ENCODE data around the gene ZNF462. TPM values are rescaled to one million over a fixed set of nuclear protein-coding genes. Genes with fewer than 3 reads are reported as not detected.

ZNF462 gene
- total and polyA plus RNA-seq, 4 donors: 0.35 to 2.1 (median 1.4) TPM

DNA sequence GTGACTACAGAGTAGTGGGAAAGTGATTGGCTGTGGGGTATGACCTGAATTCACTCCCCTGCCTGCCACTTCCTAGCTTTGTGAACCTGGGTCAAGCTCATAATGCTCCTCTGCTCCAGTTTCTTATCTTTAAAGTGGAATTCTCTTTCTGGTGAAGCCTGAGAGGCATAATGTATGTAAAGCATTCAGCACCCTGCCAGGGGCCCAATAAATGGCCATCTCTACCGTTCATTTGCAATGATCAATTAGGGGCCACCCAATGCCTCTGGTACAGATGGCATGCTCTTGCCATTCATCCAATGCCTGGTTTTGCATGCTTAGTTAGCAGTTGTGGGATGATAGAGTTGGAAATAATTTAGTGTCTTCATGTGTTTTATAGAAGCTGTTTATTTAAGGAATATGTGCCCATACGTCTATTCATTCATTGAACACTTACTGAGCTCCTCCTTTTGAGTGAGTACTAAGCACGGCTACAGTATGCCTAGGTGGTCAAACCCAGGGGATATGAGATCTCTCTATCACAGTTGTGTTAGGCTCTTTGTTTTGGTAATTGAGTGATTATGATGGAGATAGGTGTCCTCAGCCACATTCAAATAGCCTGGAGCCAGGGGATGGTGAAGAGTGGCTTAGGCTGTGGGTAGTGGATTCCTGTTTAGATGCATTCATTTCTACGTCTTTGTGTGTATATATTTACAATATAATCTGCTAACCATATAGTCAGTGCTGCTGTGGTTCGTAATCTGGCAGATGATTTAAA lies 15.3 kb downstream of the ZNF462 start:
- Histone ChIP-seq H3K9ac (ENCODE audit: low read depth in 1 of 2, low read length in 2 of 2) (no peak overlapping the region), H3K4me1 (ENCODE audit: control insufficient read depth in 4 of 4, insufficient read depth in 4 of 4, low read length in 3 of 4) (no peaks in the 10 kb centered on the region), H3K27ac (ENCODE audit: low read depth in 1 of 2, low read length in 2 of 2) (peak overlapping the region; percentile 25 to 33), H3K36me3 (ENCODE audit: control insufficient read depth in 4 of 4, insufficient read depth in 3 of 4, low read depth in 1 of 4, low read length in 3 of 4) (no peaks in the 10 kb centered on the region), H3K4me3 (ENCODE audit: low read depth in 1 of 3, low read length in 3 of 3) (no peak overlapping the region), H3K27me3 (ENCODE audit: control insufficient read depth in 4 of 4, insufficient read depth in 4 of 4, low read length in 3 of 4) (no peaks in the 10 kb centered on the region), H3K9me3 (ENCODE audit: control insufficient read depth in 4 of 4, low read length in 3 of 4) (no peaks in the 10 kb centered on the region)
- TF ChIP-seq, protein P1, sequence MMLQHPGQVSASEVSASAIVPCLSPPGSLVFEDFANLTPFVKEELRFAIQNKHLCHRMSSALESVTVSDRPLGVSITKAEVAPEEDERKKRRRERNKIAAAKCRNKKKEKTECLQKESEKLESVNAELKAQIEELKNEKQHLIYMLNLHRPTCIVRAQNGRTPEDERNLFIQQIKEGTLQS (IDR thresholded peaks at IDR 0.05): no peak
- TF ChIP-seq, protein P2, sequence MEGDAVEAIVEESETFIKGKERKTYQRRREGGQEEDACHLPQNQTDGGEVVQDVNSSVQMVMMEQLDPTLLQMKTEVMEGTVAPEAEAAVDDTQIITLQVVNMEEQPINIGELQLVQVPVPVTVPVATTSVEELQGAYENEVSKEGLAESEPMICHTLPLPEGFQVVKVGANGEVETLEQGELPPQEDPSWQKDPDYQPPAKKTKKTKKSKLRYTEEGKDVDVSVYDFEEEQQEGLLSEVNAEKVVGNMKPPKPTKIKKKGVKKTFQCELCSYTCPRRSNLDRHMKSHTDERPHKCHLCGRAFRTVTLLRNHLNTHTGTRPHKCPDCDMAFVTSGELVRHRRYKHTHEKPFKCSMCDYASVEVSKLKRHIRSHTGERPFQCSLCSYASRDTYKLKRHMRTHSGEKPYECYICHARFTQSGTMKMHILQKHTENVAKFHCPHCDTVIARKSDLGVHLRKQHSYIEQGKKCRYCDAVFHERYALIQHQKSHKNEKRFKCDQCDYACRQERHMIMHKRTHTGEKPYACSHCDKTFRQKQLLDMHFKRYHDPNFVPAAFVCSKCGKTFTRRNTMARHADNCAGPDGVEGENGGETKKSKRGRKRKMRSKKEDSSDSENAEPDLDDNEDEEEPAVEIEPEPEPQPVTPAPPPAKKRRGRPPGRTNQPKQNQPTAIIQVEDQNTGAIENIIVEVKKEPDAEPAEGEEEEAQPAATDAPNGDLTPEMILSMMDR (IDR thresholded peaks at IDR 0.05; ENCODE audit: low read depth, low read length, missing input control): no peak
- TF ChIP-seq FOXA2 (IDR thresholded peaks at IDR 0.05) (no peak), SP1 (IDR thresholded peaks at IDR 0.05) (no peak), RAD21 (IDR thresholded peaks at IDR 0.05) (no peak)
- 71% methylated on average over 5 of the region's 5 CpGs for WGBS
- DNase-seq (ENCODE audit: low spot score): no peak

DNA sequence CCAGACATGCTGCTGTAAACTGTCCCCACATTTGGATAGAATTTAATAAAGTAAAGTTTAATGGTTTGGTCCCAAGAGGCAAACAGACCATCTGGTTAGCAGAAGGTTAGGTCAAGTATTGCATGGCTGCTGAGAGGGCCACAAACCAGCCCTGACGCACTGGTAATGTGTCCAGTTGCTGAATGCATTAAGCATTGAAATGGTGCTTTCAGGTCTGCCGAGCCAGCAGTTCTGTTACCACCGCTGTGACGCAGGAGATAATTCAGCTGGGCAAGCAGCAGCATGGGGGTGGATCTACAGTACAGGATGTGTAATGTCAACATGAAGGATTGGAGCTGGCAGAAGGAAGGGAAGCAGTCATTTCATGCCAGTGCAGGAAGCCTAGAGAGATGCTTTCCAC lies 16.0 kb downstream of the ZNF462 start:
- H3K9me3 ChIP-seq (ENCODE audit: control insufficient read depth in 4 of 4, low read length in 3 of 4): no peaks in the 10 kb centered on the region
- no peak for DNase-seq (ENCODE audit: low spot score)
- WGBS: 37% methylated on average over 4 of the region's 4 CpGs
- peak overlapping the region; percentile 25 to 33 for H3K27ac ChIP-seq (ENCODE audit: low read depth in 1 of 2, low read length in 2 of 2)
- H3K4me1 ChIP-seq (ENCODE audit: control insufficient read depth in 4 of 4, insufficient read depth in 4 of 4, low read length in 3 of 4): no peaks in the 10 kb centered on the region
- H3K36me3 ChIP-seq (ENCODE audit: control insufficient read depth in 4 of 4, insufficient read depth in 3 of 4, low read depth in 1 of 4, low read length in 3 of 4): no peaks in the 10 kb centered on the region
- H3K27me3 ChIP-seq (ENCODE audit: control insufficient read depth in 4 of 4, insufficient read depth in 4 of 4, low read length in 3 of 4): no peaks in the 10 kb centered on the region
- no peak overlapping the region for H3K4me3 ChIP-seq (ENCODE audit: low read depth in 1 of 3, low read length in 3 of 3)
- no peak overlapping the region for H3K9ac ChIP-seq (ENCODE audit: low read depth in 1 of 2, low read length in 2 of 2)
- no peak for TF ChIP-seq TAF1 (conservative IDR thresholded peaks at IDR 0.05)
- no peak for TF ChIP-seq HNF4G (IDR thresholded peaks at IDR 0.05)
- no peak for TF ChIP-seq YY1 (IDR thresholded peaks at IDR 0.05)

DNA sequence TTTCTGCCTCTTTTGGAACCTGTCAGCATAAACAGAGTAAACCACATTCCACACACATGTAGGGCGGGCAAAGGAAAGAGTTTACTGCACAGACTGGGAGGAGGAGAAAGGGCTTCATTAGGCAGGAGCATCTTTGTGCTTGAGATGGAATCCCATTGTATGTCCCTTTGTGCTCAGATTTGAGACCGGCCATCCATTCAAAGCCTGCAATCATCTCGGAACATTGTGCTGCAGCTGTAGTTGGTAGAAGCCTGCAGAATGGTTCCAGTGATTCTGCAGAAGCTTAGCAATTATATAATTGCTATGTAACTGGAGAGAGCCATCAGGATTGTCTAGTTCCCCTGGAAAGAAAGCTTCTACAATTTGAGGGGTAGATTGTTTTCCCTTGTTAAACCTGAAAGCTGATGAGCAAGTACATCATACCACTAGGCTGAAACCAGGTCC lies 16.5 kb downstream of the ZNF462 start:
- no peak overlapping the region for H3K9ac ChIP-seq (ENCODE audit: low read depth in 1 of 2, low read length in 2 of 2)
- H3K27ac ChIP-seq (ENCODE audit: low read depth in 1 of 2, low read length in 2 of 2): peak overlapping the region; percentile 23 to 33
- H3K27me3 ChIP-seq (ENCODE audit: control insufficient read depth in 4 of 4, insufficient read depth in 4 of 4, low read length in 3 of 4): no peaks in the 10 kb centered on the region
- WGBS: 86% methylated on average over 3 of the region's 3 CpGs
- no peak overlapping the region for H3K4me3 ChIP-seq (ENCODE audit: low read depth in 1 of 3, low read length in 3 of 3)
- no peaks in the 10 kb centered on the region for H3K9me3 ChIP-seq (ENCODE audit: control insufficient read depth in 4 of 4, low read length in 3 of 4)
- no peaks in the 10 kb centered on the region for H3K4me1 ChIP-seq (ENCODE audit: control insufficient read depth in 4 of 4, insufficient read depth in 4 of 4, low read length in 3 of 4)
- DNase-seq (ENCODE audit: low spot score): no peak
- H3K36me3 ChIP-seq (ENCODE audit: control insufficient read depth in 4 of 4, insufficient read depth in 3 of 4, low read depth in 1 of 4, low read length in 3 of 4): no peaks in the 10 kb centered on the region
- TF ChIP-seq TAF1 (conservative IDR thresholded peaks at IDR 0.05) (no peak), FOXA2 (IDR thresholded peaks at IDR 0.05) (no peak), FOXA1 (IDR thresholded peaks at IDR 0.05) (no peak), NR2F2 (IDR thresholded peaks at IDR 0.05) (no peak), GABPA (IDR thresholded peaks at IDR 0.05 in 1 of 2, conservative IDR thresholded peaks at IDR 0.05 in 1 of 2) (no peak), JUND (IDR thresholded peaks at IDR 0.05) (no peak), YY1 (IDR thresholded peaks at IDR 0.05) (no peak)
- TF ChIP-seq, protein P3, sequence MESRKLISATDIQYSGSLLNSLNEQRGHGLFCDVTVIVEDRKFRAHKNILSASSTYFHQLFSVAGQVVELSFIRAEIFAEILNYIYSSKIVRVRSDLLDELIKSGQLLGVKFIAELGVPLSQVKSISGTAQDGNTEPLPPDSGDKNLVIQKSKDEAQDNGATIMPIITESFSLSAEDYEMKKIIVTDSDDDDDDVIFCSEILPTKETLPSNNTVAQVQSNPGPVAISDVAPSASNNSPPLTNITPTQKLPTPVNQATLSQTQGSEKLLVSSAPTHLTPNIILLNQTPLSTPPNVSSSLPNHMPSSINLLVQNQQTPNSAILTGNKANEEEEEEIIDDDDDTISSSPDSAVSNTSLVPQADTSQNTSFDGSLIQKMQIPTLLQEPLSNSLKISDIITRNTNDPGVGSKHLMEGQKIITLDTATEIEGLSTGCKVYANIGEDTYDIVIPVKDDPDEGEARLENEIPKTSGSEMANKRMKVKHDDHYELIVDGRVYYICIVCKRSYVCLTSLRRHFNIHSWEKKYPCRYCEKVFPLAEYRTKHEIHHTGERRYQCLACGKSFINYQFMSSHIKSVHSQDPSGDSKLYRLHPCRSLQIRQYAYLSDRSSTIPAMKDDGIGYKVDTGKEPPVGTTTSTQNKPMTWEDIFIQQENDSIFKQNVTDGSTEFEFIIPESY (IDR thresholded peaks at IDR 0.05): no peak

All from liver (tissue), 9 donors.